A549 (cell line): ENCODE results near the gene CELF4.

ENCODE experiments used
- CEBPB ChIP-seq, 2 experiments: fragments of >200 bp in 1 of 2; sonication (Bioruptor Twin) in 1 of 2; formaldehyde crosslinking in 1 of 2; IDR thresholded peaks; 2 replicates each; pipeline ENCODE4 v1.6.1; 2012 to 2016
- CTCF ChIP-seq: fragments of >200 bp; sonication (Bioruptor Twin); formaldehyde crosslinking; IDR thresholded peaks from 3 replicates; pipeline ENCODE4 v1.5.1; 2016
- ELK1 ChIP-seq: fragments of 150-350 bp; IDR thresholded peaks from 2 replicates; pipeline ENCODE4 v1.6.1; 2014; ENCODE audit warnings: low read depth, mild to moderate bottlenecking, low read length
- MYC ChIP-seq: IDR thresholded peaks from 2 replicates; pipeline ENCODE4 v1.6.1; 2012; ENCODE audit warnings: mild to moderate bottlenecking, inconsistent platforms, low read length, improper control_type of control experiment, borderline replicate concordance
- POLR2A ChIP-seq: IDR thresholded peaks from 2 replicates; pipeline ENCODE4 v1.6.1; 2012; ENCODE audit warnings: mild to moderate bottlenecking, low read length
- ZFP36 ChIP-seq: fragments of 450-650 bp; IDR thresholded peaks from 2 replicates; pipeline ENCODE4 v1.6.1; 2014; ENCODE audit warnings: borderline replicate concordance; ENCODE audit not compliant: partially characterized antibody

DNA sequence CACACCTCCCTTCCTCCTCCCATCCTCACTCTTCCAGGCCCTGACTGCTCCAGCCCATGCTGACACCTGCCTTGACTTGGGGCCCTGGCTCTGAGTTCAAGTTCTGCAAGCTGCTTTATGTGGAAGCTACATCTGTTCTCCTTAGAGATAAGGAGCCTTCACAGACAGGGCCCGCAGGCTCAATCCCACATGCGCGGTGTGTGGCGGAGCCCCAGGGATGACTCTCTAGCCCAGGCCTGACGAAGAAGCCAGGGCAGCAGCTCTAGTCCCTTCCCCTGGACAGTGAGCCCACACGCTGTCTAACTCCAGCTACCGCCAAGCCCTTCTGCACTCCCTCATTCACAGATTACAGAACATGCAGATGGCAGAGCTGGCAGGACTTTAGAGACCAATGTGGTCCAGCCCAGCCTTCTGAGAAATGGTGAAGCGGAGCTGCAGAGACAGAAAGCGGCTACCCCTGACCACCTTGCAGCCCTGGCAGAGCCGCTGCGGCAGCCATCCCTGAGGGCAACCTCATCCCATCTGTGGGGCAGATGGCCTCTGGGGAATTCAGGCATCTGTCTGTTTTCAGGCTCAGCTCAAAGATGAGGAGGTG lies 304.3 kb downstream of the CELF4 start:
- TF ChIP-seq CEBPB (IDR thresholded peaks at IDR 0.05) (no peak), POLR2A (no peak), ZFP36 (no peak), MYC (no peak), ELK1 (no peak), CTCF (no peak)
